ENCODE data around the gene LARGE1. TPM values are rescaled to one million over a fixed set of nuclear protein-coding genes. Genes with fewer than 3 reads are reported as not detected.
A peak's percentile ranks its signal among the peaks of the same experiment; 100 is the strongest.
"Not testable (repeated sequence)": the region's sequence is repeated elsewhere in the genome, so short reads cannot be mapped to it uniquely, and the experiment has no call there.

The LARGE1 gene
- total RNA-seq, 1 donor from 2014 or later: 2.4 TPM

DNA sequence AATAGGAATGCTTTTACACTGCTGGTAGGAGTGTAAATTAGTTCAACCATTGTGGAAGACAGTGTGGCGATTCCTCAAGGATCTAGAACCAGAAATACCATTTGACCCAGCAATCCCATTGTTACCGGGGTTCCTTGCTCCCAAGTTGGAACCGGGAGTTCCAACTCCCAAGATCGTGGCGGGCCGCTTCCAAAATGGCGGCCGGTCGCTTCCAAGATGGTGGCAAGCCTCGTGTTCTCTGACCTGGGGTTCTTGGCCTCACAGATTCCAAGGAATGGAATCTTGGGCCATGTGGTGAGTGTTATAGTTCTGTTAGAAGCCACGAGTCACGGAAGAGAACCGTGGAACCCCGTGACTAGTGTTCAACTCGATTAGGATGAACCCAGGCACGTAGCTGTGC is 62.5 kb downstream of the LARGE1 start:
- not testable (repeated sequence) for DNase-seq (ENCODE audit: low read depth in 2 of 2)

DNA sequence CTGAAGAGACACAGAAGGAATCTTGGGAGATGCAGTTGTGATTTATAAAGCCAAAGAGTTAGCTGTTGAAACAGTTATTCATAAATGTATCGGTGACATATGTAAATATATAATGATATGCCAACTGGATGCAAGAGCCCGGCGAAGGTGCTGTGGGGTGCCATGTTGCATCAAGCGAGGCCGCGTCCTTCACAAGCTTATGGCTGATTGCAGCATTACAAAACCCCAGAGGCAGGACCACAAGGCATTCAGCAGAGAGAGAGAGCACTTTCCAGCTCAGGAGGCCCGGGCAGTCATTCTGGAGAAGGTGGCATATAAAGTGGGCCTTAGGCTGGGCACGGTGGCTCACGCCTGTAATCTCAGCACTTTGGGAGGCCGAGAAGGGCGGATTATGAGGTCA is 65.6 kb downstream of the LARGE1 start:
- DNase-seq (ENCODE audit: low read depth in 2 of 2): no peak

DNA sequence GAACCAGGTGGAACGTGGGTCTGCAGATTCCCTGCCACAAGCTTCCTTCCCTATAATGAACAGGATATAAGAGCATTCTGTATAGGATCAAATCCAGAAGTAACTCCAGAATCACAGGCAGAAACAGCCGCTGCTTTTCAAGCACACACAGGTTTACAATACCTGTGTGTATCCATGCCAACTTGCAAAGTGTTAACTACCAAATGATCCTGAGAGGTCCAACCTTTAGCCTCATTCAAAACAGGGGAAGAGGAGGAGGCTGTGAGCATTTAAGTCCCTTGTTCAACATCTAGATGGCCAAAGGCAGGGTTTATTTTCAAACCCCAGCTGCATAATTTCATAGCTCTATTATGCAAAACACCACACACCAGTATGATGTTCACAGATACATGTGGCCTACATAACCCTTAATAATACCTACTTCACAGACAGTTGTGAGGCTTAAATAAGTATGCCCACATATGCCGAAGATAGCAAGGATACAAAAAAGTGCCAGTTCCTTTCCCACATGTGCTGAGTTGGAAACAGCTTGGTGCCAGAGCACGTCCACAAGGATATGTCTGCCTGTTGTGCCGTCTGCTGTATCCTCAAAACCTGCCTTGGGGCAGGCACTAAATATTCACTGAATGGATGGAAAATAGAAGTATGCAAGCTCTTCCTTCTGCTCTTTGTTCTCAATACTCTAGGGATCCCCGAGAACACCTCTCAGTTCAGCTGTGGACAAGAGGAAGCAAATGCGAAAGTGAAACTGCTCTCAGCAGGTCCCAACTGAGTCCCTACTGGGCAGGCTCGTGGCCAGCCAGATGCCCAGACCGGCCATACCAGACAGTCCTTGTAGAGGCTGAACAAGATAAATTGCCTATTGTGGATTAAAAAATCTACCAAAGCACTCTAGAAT is 66.8 kb downstream of the LARGE1 start:
- peak; percentile 19 to 58 for DNase-seq (ENCODE audit: low read depth in 2 of 2)

DNA sequence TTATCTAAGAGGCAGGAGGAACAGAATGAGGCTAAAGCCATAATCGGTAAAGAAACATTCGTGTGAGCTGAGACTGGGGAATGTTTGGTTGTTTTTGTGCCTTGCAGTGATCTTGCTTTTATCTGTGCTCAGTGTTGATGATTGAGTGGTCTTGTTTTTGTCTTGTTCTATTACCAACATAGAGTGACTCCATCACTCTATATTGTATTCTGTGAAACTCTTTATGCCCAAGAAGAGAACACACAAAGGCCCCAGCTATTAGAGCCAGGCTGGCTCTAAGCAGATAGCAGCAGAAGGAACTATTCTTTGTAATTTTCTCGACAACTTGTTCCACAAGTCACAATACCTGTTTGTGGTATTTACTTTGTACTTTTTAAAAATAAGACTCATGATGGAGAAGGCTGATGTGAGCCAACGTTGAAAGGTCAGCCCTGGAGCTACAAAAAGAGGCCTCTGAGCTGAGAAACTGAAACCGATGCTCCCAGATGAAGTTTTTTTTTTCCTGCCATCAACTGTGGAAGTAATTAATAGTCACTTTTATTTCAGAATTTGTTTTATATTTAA is 68.4 kb downstream of the LARGE1 start:
- DNase-seq (ENCODE audit: low read depth in 2 of 2): no peak

- DNase-seq (ENCODE audit: low read depth in 2 of 2): no peak
Measured at GRCh38 chr22:33851240-33851639, 69.0 kb downstream of the LARGE1 start.

GRCh38 chr22:33850724-33851123 is 69.6 kb downstream of the LARGE1 start:
- DNase-seq (ENCODE audit: low read depth in 2 of 2): no peak

DNA sequence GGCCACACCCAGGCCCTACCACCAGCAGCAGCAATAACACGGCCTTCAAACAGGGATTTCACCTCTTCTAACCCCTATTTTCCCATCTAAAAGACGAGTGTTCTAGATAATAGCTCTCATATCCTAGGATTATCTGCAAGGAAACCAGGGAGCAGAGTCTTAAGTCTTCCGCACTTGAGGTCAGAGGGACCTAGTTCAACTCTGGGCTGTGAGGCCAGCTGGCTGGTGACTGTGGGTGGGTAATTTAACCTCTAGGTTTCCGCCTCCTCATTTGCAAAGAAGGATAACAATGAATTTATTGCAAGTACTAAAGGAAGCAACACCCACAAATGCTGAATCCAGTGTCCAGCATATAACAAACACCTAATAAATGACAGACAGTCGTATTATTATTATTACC is 70.1 kb downstream of the LARGE1 start:
- no peak for DNase-seq (ENCODE audit: low read depth in 2 of 2)

DNA sequence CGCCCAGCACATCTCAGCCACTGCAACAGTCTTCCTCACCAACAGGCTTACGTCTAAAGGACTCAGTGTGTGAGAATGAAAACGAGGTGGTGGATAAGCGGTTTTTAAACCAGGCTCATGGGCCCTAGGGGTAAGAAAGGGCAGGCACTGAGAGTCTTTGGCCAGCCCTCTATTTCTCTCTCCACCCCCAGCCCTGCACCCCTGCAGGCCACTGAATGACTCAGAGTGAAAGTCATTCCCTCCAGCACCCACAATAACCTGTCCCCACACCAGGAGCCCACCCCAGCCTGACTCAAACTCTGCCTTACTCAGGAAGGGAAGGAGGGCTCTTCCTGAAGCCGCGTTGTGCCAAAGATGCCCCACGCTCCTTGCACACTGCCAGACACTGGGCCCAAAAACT is 72.0 kb downstream of the LARGE1 start:
- no peak for DNase-seq (ENCODE audit: low read depth in 2 of 2)

DNA sequence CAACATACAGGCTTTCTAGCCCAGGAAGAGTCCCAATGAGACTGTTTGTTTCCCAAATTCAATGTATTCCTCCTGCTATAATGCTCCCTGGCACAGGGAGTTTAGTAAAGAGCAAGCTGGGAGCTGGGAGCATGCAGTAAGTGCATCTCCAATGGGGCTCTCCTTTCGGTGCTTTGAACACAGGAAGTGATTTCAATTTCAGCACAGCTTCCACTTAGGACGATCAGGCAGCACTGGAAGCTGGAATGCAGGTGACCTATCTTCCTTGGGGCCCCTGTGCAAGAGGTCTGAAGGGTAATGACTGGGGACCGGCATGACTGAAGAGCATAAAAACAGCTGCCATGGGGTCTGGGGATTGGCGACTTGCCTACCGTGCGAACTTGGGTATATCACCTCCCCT is 76.0 kb downstream of the LARGE1 start:
- no peak for DNase-seq (ENCODE audit: low read depth in 2 of 2)

DNA sequence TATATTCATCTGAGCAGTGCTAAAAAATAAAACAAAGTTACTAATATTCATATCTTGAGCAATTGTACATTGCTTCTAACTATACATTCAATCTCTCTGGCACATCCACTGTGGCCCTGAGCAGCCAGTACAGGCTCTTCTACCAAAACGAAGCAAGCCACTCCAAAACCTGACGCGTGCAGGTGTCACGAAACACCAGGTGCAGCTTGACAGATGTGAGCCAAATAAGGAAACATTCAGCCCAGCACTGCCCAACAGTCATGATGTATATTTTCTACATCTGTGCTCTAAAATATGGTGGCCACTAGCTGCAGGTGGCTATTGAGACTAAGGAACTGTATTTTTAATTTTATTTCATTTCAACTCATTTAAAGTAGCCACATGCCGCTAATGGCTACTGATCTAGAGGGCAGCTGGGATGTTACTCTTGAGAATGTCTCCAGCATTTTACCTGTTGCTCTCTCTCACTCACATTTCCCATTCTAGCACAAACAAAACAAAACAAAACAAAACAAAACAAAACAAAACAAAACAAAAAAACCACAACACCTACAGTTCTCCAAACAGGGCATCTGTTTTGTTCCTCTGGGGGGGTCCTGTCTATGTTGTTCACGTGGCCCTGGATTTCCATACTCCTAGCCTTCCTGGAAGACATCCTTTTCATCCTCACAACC is 77.7 kb downstream of the LARGE1 start:
- DNase-seq (ENCODE audit: low read depth in 2 of 2): no peak

DNA sequence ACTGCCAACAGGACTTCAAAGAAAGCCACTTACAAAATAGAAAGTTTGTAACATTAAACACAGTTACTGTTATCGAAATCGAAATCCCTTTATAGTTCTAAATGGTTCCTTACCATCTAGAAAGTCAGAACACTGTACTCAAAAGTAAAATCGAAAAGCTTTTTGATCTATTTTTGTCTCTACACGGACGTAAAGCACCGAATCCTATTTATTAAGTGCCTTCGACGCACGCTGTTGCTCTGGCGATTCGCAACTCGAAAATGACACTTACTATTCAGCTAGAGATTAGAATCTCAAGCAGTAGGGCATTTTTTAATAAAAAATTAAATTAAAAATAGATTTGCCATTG is 78.3 kb downstream of the LARGE1 start:
- no peak for DNase-seq (ENCODE audit: low read depth in 2 of 2)

- no peak for DNase-seq (ENCODE audit: low read depth in 2 of 2)
Measured at GRCh38 chr22:33841281-33842005, 78.8 kb downstream of the LARGE1 start.

GRCh38 chr22:33838644-33839043 is 81.6 kb downstream of the LARGE1 start:
- no peak for DNase-seq (ENCODE audit: low read depth in 2 of 2)

DNA sequence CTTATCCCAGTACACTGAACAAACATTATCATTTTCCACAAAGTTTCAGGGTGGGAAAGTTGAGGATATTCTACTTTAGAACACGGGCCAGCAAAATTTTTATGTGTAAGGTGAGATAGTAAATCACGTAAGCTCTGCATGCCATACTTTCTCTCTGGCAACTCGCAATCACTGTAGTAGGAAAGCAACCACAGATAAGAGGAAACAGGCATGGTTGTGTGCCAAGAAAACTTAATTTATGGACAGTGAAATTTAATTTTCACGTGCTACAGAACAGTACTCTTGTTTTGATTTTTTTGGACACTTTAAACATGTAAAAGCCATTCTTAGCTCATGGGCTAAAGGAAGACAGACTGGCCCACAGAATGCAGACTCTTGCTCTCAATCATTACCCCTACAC is 82.5 kb downstream of the LARGE1 start:
- peak in 1 of 2 donors; percentile 5 for DNase-seq (ENCODE audit: low read depth in 2 of 2)

GRCh38 chr22:33835265-33835664 is 85.0 kb downstream of the LARGE1 start:
- DNase-seq (ENCODE audit: low read depth in 2 of 2): no peak

- no peak for DNase-seq (ENCODE audit: low read depth in 2 of 2)
Measured at GRCh38 chr22:33832558-33833151, 87.6 kb downstream of the LARGE1 start.

GRCh38 chr22:33831651-33832050 is 88.6 kb downstream of the LARGE1 start:
- DNase-seq (ENCODE audit: low read depth in 2 of 2): no peak

DNA sequence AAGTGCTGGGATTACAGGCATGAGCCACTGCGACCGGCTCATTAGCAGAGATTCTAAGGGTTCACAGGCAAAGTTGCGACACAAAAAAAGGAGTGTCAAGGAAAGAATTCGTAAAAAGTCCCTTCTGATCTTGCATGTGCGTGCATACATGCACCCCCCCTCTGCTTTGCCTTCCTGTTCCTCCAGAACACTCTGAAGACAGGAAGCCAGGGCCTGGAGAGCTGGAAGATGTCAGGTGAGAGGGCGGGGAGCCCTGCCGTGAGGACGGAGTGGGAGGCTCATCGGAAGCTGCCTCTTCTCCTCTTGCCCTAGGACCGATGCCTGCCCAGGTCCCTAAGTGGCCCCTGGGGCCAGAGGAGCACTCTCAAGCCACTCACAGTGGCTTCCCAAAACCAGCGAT is 89.1 kb downstream of the LARGE1 start:
- no peak for DNase-seq (ENCODE audit: low read depth in 2 of 2)

- DNase-seq (ENCODE audit: low read depth in 2 of 2): no peak
Measured at GRCh38 chr22:33829546-33830280, 90.6 kb downstream of the LARGE1 start.

DNA sequence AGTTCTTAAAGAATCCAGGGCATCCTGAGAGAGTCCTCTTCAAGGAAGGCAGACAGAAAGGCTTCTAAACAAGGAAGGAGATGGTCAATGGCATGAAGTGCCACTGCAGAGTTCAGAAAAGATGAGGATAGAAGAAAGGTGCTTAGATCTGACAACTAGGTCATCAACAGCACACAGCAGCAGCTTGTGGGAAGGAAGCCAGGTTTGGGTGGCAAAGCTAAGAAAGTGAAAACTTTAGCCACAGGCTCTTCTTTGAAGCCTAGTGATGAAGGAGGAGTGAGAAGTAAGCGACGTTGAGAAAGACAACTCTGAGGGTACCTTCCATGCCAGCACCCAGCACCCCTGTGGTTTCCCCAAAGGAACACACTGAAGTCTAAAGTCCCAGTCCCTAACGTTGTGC is 92.0 kb downstream of the LARGE1 start:
- no peak for DNase-seq (ENCODE audit: low read depth in 2 of 2)

DNA sequence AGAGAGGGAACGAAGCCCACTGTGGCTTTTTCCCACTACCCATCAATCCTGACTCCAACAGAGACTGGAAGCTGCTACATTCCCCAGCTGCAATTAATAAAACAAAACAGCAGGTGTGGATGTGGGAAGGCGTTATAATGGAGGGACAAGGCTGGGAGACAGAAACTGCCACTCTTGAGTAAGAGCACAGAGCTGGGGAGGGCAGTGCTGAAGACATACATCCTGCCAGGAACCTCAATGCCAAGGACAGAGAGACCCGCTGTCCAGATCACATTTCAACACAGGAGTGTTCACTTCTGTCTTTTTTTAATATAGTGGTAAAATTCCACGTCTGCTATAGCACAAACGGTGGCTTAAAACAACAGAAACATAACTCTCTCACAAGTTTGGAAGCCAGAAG is 94.5 kb downstream of the LARGE1 start:
- no peak for DNase-seq (ENCODE audit: low read depth in 2 of 2)
